ENCODE measurements around the gene MYO1F.

MYO1F gene

DNA sequence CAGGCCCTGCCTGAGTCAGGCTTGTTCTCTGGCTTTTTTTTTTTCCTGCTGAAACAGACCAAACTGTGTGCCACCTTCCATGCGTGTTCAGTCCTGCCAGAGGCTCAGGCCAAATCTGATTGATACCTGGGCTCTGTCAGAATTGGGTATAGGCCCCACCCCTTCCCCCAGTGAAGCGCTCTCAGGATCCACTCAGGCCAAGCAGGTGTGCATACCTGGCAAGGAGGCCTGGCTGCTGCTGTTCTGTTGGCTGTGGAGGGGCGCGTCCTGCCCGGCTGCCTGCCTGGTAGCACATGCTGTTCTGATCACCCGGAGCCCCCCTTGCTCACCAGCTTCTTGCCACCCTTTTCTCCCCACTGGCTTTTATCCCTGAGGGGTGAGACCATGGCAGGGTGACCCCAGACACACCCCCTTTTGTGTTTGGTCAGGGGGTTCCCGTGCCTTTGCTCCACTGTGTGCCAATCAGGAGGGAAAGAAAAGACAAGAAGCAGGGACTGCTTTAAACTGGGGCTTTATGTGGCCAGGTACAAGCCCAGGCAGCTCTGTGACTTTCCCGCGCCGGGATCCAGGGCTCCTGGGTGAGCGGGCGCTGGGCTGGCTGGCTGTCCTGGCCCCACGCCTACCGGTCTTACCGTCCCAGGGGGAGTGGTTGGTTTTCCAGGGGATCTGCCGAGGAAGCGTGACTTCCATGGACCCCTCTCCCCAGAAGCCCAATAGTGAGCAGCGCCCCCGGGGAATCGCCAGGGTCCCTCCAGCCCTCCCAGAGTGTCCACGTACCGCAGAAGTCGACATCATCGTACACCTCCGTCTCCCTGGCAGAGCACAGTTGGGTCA is 87.5 kb downstream of the MYO1F start:
- H3K27ac ChIP-seq: no peak overlapping the region
- TF ChIP-seq, protein P1, sequence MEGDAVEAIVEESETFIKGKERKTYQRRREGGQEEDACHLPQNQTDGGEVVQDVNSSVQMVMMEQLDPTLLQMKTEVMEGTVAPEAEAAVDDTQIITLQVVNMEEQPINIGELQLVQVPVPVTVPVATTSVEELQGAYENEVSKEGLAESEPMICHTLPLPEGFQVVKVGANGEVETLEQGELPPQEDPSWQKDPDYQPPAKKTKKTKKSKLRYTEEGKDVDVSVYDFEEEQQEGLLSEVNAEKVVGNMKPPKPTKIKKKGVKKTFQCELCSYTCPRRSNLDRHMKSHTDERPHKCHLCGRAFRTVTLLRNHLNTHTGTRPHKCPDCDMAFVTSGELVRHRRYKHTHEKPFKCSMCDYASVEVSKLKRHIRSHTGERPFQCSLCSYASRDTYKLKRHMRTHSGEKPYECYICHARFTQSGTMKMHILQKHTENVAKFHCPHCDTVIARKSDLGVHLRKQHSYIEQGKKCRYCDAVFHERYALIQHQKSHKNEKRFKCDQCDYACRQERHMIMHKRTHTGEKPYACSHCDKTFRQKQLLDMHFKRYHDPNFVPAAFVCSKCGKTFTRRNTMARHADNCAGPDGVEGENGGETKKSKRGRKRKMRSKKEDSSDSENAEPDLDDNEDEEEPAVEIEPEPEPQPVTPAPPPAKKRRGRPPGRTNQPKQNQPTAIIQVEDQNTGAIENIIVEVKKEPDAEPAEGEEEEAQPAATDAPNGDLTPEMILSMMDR (conservative IDR thresholded peaks at IDR 0.05): no peak
- no peak for TF ChIP-seq ZFX (IDR thresholded peaks at IDR 0.05)

DNA sequence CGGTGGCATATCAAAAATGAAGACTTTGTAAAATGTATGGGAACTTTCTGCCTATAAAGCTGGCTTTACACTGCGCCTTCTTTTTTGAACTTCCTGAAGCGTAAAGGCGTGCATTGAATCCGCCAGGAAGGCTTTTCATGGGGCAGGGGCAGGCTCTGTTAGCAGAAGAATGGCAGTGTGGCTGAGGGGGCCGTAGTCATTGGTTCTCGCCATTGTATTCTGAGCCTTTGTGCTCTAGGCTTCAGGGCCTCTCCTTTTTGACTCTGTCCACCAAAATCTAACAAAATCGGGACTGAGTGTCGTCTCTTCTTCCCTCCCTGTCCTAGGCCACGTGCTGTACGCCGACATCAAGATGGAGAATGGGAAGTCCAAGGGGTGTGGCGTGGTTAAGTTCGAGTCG is 88.9 kb downstream of the MYO1F start:
- TF ChIP-seq ZFX (IDR thresholded peaks at IDR 0.05): no peak
- TF ChIP-seq, protein P1 (conservative IDR thresholded peaks at IDR 0.05): no peak
- H3K27ac ChIP-seq: no peak overlapping the region

DNA sequence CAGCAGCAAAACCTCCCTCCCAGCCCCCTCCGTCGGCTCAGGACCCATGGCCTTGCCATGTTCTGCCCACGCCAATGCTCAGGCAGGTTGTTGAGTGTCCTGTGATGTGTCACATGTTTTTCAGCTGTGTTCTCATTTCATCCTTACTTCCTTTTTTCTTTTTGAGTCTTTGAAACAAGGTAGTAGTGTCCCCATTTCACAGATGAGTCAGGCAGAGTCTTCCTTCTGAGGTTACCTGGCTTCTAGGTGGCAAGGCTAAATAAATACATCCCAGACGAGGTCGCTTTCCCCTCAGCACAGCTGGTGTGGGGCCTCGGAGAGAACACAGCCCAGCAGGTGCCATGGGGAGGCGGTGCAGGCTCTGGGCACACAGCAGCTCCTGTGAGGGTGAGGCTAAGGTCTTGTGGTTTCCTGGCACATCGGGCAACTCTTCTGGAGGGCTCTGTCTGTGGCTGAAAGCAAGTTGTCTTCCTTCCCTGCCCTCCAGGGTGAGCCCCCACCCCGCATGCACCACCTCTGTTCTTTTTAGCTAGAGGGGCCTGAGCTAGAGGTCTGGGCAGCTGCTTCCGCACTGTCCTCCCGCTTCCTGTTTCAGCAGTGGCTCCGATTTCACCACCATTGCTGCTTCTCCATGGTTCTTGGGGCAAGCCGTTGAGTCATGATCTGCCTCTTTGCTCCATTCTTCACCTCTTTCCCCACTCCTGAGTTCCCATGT is 89.9 kb downstream of the MYO1F start:
- no peak overlapping the region for H3K27ac ChIP-seq
- no peak for TF ChIP-seq ZFX (IDR thresholded peaks at IDR 0.05)
- TF ChIP-seq, protein P1 (conservative IDR thresholded peaks at IDR 0.05): no peak

DNA sequence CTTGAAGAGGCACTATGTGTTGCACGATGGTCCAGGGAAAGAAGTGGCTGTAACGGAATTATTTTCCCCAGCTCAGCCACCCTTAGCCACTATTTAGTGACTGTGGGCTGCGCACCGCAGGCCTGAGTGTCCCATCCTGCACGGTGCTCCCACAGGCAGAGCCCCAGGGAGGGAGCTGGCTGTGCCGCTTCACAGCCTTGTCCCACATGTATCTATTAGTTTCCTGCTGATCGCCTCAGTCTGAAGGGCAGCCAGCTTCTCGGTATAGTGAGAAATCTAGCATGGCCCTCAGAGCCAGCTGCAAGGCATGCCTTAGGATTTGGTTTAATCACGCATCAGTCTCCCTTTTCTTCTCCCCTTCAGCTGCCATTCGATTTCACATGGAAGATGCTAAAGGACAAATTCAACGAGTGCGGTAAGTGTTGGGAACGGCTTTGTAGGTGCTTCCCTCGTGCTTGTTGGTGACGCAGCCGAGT is 90.5 kb downstream of the MYO1F start:
- H3K27ac ChIP-seq: no peak overlapping the region
- TF ChIP-seq ZFX (IDR thresholded peaks at IDR 0.05): no peak
- TF ChIP-seq, protein P1 (conservative IDR thresholded peaks at IDR 0.05): no peak

DNA sequence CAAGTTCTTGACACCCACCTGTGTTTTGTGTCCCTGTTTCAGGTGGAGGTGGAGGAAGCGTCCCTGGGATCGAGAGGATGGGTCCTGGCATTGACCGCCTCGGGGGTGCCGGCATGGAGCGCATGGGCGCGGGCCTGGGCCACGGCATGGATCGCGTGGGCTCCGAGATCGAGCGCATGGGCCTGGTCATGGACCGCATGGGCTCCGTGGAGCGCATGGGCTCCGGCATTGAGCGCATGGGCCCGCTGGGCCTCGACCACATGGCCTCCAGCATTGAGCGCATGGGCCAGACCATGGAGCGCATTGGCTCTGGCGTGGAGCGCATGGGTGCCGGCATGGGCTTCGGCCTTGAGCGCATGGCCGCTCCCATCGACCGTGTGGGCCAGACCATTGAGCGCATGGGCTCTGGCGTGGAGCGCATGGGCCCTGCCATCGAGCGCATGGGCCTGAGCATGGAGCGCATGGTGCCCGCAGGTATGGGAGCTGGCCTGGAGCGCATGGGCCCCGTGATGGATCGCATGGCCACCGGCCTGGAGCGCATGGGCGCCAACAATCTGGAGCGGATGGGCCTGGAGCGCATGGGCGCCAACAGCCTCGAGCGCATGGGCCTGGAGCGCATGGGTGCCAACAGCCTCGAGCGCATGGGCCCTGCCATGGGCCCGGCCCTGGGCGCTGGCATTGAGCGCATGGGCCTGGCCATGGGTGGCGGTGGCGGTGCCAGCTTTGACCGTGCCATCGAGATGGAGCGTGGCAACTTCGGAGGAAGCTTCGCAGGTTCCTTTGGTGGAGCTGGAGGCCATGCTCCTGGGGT is 91.5 kb downstream of the MYO1F start:
- no peak overlapping the region for H3K27ac ChIP-seq
- no peak for TF ChIP-seq ZFX (IDR thresholded peaks at IDR 0.05)
- TF ChIP-seq, protein P1 (conservative IDR thresholded peaks at IDR 0.05): no peak

DNA sequence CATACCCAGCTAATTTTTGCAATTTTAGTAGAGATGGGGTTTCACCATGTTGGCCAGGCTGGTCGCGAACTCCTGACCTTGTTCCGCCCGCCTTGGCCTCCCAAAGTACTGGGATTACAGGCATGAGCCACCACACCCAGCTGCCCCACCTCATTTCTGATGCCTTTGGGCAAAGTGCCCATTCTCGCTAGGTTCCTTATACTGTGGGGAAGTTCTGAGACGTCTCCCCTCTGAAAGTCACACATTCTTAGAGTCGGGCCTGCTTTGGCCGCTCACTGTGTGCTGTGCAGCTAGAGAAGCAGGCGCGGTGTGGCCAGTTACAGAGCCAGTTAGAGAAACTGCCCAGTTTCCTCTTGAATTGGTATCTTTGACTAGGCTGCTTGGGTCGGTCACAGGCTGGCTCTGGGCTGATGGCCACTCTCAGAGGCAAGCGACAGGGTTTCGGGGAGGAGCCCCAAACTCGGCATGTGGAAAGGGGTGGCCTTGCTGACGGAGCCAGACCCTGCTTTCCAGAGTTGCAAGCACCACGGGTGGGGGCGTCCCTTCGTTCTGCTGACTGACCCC is 92.8 kb downstream of the MYO1F start:
- no peak overlapping the region for H3K27ac ChIP-seq
- TF ChIP-seq ZFX (IDR thresholded peaks at IDR 0.05): no peak
- TF ChIP-seq, protein P1 (conservative IDR thresholded peaks at IDR 0.05): no peak

All from C4-2B (cell line).